Mesodermal cell (in vitro differentiated cells): ENCODE data around the gene CCT4.
A peak's percentile ranks its signal among the peaks of the same experiment; 100 is the strongest.
"Not testable (repeated sequence)": the region's sequence is repeated elsewhere in the genome, so short reads cannot be mapped to it uniquely, and the experiment has no call there.

Source experiments
- H3K27ac ChIP-seq: 2 replicates; pipeline ENCODE4 v1.7.0; 2013; ENCODE audit warnings: mild to moderate bottlenecking, low read depth, low read length, moderate library complexity; ENCODE audit not compliant: severe bottlenecking
- H3K36me3 ChIP-seq: 2 replicates; pipeline ENCODE4 v1.7.1; 2013; ENCODE audit warnings: mild to moderate bottlenecking, low read length, moderate library complexity; ENCODE audit not compliant: control insufficient read depth, insufficient read depth
- H3K4me1 ChIP-seq: one replicate; pipeline ENCODE4 v1.7.1; 2013; ENCODE audit warnings: mild to moderate bottlenecking, low read length; ENCODE audit not compliant: insufficient read depth, control insufficient read depth, poor library complexity, severe bottlenecking
- H3K4me3 ChIP-seq: 2 replicates; pipeline ENCODE4 v1.7.0; 2013; ENCODE audit warnings: low read length, control low read depth, mild to moderate bottlenecking; ENCODE audit not compliant: insufficient read depth, poor library complexity, severe bottlenecking; ENCODE audit errors: extremely low read depth
- H3K9me3 ChIP-seq: 2 replicates; pipeline ENCODE4 v1.7.1; 2013; ENCODE audit warnings: mild to moderate bottlenecking, low read length, moderate library complexity; ENCODE audit not compliant: control insufficient read depth
- WGBS, 2 experiments: methylation state at CpG; one replicate each; pipeline ENCODE4 v1.1.5; 2013; ENCODE audit warnings: missing lambda C conversion rate in 2 of 2; ENCODE audit not compliant: insufficient coverage in 2 of 2; 5-methylcytosine and 5-hydroxymethylcytosine counted together

Gene CCT4

DNA sequence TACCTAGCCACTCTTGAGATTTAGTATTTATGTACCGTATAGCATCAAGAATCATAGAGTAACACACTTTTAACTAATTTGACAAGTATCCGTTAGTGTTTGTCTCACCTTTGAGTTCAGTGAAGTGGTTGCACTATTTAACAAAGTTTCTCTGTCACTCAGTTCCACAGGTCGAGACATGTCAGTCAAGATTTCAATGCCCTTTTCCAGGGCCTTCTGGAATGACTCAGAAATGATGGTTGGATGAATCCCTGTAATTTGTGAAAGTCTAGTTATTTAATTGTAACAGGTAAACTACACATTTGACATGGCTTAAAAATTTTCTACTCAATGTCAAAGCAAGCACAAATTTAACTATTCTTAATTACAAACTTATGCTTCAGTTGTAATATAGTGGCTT lies 9.7 kb downstream of the CCT4 start:
- no peaks in the 10 kb centered on the region for H3K4me1 ChIP-seq
- 94 to 100% methylated on average over 2 to 3 of the region's 3 CpGs for WGBS, 2 experiments
- H3K36me3 ChIP-seq, result peaks cover 99% of the 10 kb centered on the region
- H3K27ac ChIP-seq, result no peak overlapping the region
- no peaks in the 10 kb centered on the region for H3K9me3 ChIP-seq
- no peak overlapping the region for H3K4me3 ChIP-seq

DNA sequence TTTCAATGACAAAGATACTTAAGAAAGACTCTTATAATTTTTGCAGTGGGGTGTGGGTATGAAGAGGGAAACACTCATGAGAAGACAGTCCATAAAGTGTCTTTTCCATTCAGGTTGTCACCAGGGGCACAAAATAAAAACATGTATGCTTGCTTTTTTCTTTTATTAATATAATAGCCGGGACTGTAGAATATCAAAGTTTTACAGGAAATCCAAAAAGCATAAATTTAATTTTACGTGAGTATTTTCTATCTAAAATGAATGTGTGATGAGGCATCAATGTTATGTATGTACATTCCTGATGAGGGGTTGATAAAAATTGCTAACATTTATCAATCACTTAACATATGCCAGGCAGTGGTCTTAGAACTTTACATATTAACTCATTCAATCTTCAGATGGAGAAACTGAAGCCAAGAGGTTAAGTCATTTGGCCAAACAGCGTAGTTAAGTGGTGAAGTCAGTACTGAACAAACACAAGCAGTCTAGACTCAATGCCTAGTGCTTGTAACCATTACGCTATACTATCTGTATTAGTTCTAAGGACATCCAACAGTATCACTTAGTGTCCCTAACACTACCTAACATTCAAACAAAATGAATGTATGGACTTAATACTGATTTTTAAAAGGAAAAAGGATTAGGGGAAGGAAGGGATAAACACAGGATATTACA lies 10.7 kb downstream of the CCT4 start:
- Histone ChIP-seq H3K4me1 (no peaks in the 10 kb centered on the region), H3K9me3 (no peaks in the 10 kb centered on the region), H3K27ac (no peak overlapping the region), H3K36me3 (peaks cover 98% of the 10 kb centered on the region), H3K4me3 (no peak overlapping the region)
- WGBS, 2 experiments, result 100% methylated on average over 1 of the region's 4 CpGs

DNA sequence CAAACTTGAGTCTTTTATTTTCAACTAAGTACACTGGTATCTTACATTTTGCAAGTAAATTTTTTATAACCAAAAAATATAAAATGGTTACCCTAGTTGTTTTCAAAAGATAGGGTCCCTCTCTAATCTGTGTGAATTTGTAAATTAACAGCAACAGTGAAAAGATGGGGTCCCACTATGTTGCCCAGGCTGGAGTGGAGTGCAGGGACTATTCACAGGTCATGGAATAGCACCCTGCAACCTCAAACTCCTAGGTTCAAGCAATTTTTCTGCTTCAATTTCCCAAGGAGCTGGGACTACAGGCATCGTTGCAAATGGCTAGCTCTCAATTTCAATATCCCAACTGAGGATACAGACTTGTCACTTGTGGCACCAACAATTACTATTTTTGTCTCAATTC lies 12.1 kb downstream of the CCT4 start:
- no peak overlapping the region for H3K4me3 ChIP-seq
- H3K9me3 ChIP-seq, result no peaks in the 10 kb centered on the region
- no peaks in the 10 kb centered on the region for H3K4me1 ChIP-seq
- no peak overlapping the region for H3K27ac ChIP-seq
- 80% methylated on average over 1 of the region's 1 CpG; no CpG with 5 or more reads in 1 of the 2 experiments for WGBS, 2 experiments
- peaks cover 99% of the 10 kb centered on the region for H3K36me3 ChIP-seq

DNA sequence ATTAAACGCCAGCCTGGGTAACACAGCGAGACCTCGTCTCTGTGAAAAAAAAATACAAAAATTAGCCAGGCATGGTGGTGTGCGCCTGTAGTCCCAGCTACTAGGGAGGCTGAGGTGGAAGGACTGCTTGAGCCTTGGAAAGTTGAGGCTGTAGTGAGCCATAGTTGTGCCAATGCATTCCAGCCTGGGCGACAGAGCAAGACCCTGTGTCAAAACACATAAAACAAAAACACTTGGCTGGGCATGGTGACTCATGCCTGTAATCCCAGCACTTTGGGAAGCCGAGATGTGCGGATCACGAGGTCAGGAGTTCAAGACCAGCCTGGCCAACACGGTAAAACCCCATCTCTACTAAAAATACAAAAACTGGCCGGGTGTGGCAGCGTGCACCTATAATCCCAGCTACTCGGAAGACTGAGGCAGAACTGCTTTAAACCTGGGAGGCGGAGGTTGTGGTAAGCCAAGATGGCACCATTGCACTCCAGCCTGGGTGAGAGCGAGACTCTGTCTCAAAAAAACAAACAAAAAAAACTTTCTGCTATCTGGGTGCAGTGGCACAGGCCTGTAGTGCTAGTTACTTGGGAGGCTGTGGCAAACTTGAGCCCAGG lies 21.9 kb downstream of the CCT4 start:
- H3K36me3 ChIP-seq, result peaks cover 90% of the 10 kb centered on the region
- H3K4me3 ChIP-seq, result not testable (repeated sequence)
- WGBS, 2 experiments, result 90 to 93% methylated on average over 9 to 13 of the region's 14 CpGs

DNA sequence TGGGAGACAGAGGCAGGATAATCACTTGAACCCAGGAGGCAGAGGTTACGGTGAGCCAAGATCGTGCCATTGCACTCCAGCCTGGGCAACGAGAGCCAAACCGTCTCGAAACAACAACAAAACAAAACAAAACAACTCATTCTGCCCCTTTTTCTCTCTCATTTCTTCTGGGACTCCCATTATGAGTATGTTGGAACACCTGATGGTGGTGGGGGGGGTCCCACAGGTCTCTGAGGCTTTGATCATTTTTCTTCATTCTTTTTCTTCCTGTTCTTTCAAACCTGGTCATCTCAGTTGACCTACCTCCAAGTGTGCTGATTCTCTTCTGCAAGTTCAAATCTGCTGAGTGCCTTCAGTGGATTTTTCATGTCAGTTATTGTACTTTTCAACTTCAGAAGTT lies 26.4 kb downstream of the CCT4 start:
- no peak overlapping the region for H3K27ac ChIP-seq
- H3K4me3 ChIP-seq, result no peak overlapping the region
- no peaks in the 10 kb centered on the region for H3K9me3 ChIP-seq
- H3K4me1 ChIP-seq, result no peaks in the 10 kb centered on the region
- peaks cover 45% of the 10 kb centered on the region for H3K36me3 ChIP-seq
- 90 to 100% methylated on average over 2 of the region's 5 CpGs for WGBS, 2 experiments

More for the DNA sequence above, 21.9 kb downstream of the CCT4 start:
- H3K27ac ChIP-seq, H3K4me1 ChIP-seq, H3K9me3 ChIP-seq: not testable (repeated sequence)

DNA sequence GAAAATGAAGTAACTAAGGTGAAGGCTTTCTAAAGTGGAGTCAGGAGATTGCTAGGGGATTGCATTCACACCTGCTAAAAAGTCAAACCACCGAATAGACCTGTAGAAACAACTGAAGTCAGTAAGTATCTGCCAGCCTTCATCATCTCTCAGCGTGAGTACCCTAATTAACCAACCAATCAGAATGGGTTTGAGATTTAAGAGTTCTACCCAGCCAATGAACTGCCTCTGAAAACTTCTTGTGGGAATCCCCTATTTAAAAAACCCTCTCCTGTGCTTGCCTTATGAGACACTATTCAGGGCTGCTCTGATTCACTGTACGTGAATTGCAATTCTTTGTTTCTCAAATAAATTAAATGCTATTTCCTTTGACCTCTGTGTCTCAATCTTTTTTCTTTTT lies 31.2 kb downstream of the CCT4 start:
- H3K9me3 ChIP-seq, result no peaks in the 10 kb centered on the region
- H3K4me3 ChIP-seq, result no peak overlapping the region
- H3K27ac ChIP-seq, result no peak overlapping the region
- H3K4me1 ChIP-seq, result no peaks in the 10 kb centered on the region
- peaks cover 5% of the 10 kb centered on the region for H3K36me3 ChIP-seq
- 20 to 77% methylated on average over 1 to 3 of the region's 3 CpGs for WGBS, 2 experiments

DNA sequence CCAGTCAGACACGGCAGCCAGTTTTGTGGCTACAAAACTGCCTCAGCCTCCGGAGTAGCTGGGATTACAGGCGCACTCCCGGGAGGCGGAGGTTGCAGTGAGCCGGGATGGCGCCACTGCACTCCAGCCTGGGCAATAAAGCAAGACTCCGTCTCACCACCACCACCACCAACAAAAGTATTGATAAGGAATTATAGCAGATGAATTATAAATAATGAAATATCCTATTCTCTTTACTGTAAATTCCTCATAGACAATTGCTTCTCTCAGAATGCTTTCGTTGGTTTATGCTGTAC lies 33.2 kb downstream of the CCT4 start:
- peak overlapping the region; percentile 81 for H3K4me3 ChIP-seq
- peak overlapping the region; percentile 71 for H3K27ac ChIP-seq
- no peaks in the 10 kb centered on the region for H3K36me3 ChIP-seq
- 49 to 64% methylated on average over 2 to 3 of the region's 9 CpGs for WGBS, 2 experiments
- no peaks in the 10 kb centered on the region for H3K9me3 ChIP-seq
- H3K4me1 ChIP-seq, result no peaks in the 10 kb centered on the region

DNA sequence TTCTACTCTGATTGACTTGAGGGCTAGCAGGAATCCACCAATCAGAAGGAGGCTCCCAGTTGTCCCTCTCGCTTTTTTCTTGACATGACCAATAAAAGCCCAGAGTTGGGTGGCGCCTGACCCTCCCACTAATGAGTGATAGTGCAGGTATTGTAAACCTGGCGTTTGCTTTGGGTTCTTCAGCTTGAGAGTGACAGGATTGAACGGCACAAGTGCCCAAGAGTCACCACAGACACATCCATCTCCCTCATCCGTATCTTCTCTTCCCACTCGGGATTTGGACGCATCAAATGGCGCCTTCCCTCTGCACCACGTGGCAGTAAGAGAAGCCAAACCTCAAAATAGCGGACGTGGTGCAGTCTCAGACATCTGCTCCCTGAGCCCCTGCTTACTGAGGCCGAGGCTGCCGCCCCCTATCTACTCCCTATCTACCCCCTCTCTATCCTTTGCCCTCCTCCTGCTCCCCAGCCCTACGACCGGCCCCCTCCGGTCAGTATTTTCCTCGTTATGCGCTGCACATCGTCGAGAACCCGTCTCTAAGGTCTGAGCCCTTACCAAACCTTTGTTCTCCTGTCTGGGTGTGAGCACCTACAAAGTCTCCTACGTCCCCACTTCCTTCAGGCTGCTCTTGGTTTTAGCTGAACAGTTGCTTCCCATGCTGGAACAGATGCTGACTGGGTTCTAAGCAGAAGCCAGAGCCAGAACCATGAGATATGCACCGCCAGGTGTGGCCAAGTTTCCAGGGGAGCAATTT lies 33.7 kb downstream of the CCT4 start:
- H3K27ac ChIP-seq, result peak overlapping the region; percentile 71
- H3K36me3 ChIP-seq, result no peaks in the 10 kb centered on the region
- no peaks in the 10 kb centered on the region for H3K9me3 ChIP-seq
- WGBS, 2 experiments, result 28 to 32% methylated on average over 15 to 16 of the region's 23 CpGs
- H3K4me1 ChIP-seq, result no peaks in the 10 kb centered on the region
- H3K4me3 ChIP-seq, result peak overlapping the region; percentile 81

DNA sequence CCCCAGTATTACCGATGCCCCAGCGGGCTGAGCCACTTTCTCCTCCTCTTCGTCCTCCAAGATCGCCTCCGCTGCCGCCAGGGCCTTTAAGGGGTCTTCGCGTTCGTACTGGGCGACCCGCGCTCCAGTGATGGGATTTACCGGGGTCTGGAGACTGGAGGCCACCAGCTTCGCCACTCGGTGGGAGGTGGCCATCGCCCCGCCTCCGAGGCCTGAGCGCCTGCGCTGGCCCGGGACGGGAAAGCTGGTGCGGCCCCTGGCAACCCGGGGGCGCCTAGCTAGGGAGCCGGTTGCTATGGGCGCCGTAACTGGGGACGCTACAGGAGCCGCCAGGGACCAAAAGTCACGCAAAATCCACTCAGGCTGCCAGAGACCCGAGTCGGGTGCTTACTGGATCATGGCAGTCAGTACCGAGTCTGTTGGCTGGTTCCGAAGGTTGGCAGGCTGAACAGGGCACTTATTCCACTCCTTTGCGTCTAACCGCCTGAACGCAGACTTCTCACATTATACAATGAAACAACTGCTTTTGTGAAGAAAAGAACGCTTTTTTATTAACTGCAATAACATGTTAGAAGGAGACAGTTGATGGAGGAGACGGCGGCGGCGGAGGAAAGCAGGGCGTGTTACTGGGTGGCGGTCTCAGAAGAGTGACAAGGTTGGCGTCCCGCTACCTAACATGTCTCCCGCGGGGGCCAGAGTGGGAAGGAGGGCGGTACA lies 34.5 kb downstream of the CCT4 start, which contains the start of gene FAM161A:
Gene FAM161A, minus strand, starts transcription at position 214 of the 717 bp plus-strand sequence. Its CDS starts 19 bp downstream, at position 195.
- Histone ChIP-seq H3K4me3 (peak within 1 kb of the TSS; percentile 81), H3K36me3 (no peaks in the 10 kb centered on the region), H3K9me3 (no peaks in the 10 kb centered on the region), H3K27ac (peak within 1 kb of the TSS; percentile 71), H3K4me1 (no peaks in the 10 kb centered on the region)
- 0 to 1% methylated on average over 27 to 34 of the region's 50 CpGs for WGBS, 2 experiments

DNA sequence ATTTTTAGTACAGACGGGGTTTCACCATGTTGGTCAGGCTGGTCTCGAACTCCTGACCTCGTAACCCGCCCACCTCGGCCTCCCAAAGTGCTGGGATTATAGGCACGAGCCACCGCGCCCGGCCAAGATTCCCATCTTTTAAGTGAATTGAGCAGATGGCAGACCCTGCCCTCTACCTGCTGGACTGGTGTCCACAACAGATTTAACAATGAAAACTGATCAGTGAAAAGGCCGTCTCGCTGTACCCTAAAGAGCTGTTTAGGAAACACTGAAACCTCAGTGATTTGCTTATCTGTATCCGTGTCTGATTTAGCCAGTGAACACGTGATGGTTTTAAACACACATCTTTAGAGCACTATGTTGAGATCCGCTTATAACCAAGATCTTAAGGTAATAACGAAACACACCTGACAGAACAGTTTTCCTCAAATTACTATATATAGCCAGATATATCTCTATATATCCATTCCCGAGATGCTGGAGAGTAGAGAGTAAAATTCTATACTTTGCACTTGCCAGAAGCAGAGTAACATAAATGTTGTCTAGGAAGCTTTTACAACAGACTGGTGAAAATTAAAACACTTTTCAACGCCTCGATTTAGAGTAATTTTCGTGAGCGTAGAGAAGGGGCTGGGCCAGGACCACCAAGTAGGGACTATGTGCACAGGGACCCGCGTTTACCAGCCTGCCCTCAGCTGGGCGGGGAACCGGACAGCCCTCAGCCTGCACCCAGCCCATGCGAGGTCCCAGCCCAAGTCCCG lies 35.2 kb downstream of the CCT4 start:
- Histone ChIP-seq H3K9me3 (no peaks in the 10 kb centered on the region), H3K4me3 (peak overlapping the region; percentile 81), H3K27ac (peak overlapping the region; percentile 45), H3K36me3 (no peaks in the 10 kb centered on the region), H3K4me1 (no peaks in the 10 kb centered on the region)
- WGBS, 2 experiments, result 47 to 51% methylated on average over 23 of the region's 26 CpGs
